Panc1 (cell line): ENCODE results near the gene DSCAML1.

Experiments
- POLR2AphosphoS5 ChIP-seq: IDR thresholded peaks from 2 replicates; pipeline ENCODE4 v1.6.1; 2012; ENCODE audit warnings: mild to moderate bottlenecking, low read depth, low read length, moderate library complexity
- SIN3A ChIP-seq: IDR thresholded peaks from 2 replicates; pipeline ENCODE4 v1.6.1; 2012; ENCODE audit warnings: low read depth, mild to moderate bottlenecking, low read length, moderate library complexity, borderline replicate concordance; ENCODE audit not compliant: insufficient read depth
- TCF7L2 ChIP-seq: IDR thresholded peaks from 2 replicates; pipeline ENCODE4 v1.6.1; 2011; ENCODE audit warnings: mild to moderate bottlenecking, low read depth, low read length, inconsistent platforms
- TF ChIP-seq, protein P1 (sequence below): fragments of 450-650 bp; IDR thresholded peaks from 2 replicates; pipeline ENCODE4 v1.5.1; 2017; ENCODE audit warnings: mild to moderate bottlenecking
- TF ChIP-seq, protein P2 (sequence below), 2 experiments: IDR thresholded peaks; 2 replicates each; pipeline ENCODE4 v1.6.1; 2011 to 2012; ENCODE audit warnings: low read depth in 2 of 2, control low read depth in 1 of 2, low read length in 1 of 2, mild to moderate bottlenecking in 1 of 2, moderate library complexity in 1 of 2; ENCODE audit not compliant: insufficient read depth in 1 of 2

DNA sequence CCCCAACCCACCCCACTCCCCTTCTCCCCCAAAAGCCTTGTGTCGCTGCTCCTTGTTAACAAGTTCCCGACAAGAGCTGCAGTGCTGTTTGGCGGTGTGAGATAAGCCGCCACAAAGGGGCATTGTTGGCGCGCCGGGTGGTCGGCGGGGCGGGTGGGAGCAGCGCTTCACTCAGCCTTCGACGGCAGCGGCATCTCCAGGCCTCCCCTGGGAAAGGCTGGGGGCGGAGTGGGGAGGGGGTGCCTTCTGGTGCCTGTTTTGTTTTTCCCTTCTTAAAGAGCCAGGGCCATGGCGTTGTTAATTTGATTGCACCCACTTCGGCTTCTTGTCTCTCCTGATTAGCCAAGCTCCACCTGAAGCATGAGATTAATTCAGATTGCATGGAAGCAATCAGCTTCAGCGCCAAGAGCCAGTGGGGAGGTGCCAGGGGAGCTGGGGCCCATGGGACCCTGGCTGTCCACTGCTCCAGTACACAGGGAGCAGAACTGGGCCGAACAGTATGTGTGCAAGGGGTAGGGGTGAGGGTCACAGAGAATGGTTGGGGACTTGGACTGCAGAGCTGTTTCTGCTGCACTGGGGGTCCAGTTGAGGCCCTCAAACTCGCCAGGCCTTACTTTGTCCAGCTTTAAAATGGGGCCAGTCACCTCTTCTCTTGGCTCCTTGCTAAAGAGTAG lies 304.3 kb downstream of the DSCAML1 start:
- TF ChIP-seq, protein P1, sequence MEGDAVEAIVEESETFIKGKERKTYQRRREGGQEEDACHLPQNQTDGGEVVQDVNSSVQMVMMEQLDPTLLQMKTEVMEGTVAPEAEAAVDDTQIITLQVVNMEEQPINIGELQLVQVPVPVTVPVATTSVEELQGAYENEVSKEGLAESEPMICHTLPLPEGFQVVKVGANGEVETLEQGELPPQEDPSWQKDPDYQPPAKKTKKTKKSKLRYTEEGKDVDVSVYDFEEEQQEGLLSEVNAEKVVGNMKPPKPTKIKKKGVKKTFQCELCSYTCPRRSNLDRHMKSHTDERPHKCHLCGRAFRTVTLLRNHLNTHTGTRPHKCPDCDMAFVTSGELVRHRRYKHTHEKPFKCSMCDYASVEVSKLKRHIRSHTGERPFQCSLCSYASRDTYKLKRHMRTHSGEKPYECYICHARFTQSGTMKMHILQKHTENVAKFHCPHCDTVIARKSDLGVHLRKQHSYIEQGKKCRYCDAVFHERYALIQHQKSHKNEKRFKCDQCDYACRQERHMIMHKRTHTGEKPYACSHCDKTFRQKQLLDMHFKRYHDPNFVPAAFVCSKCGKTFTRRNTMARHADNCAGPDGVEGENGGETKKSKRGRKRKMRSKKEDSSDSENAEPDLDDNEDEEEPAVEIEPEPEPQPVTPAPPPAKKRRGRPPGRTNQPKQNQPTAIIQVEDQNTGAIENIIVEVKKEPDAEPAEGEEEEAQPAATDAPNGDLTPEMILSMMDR: no peak
- TF ChIP-seq POLR2AphosphoS5 (no peak), SIN3A (no peak), TCF7L2 (no peak)
- TF ChIP-seq, protein P2, sequence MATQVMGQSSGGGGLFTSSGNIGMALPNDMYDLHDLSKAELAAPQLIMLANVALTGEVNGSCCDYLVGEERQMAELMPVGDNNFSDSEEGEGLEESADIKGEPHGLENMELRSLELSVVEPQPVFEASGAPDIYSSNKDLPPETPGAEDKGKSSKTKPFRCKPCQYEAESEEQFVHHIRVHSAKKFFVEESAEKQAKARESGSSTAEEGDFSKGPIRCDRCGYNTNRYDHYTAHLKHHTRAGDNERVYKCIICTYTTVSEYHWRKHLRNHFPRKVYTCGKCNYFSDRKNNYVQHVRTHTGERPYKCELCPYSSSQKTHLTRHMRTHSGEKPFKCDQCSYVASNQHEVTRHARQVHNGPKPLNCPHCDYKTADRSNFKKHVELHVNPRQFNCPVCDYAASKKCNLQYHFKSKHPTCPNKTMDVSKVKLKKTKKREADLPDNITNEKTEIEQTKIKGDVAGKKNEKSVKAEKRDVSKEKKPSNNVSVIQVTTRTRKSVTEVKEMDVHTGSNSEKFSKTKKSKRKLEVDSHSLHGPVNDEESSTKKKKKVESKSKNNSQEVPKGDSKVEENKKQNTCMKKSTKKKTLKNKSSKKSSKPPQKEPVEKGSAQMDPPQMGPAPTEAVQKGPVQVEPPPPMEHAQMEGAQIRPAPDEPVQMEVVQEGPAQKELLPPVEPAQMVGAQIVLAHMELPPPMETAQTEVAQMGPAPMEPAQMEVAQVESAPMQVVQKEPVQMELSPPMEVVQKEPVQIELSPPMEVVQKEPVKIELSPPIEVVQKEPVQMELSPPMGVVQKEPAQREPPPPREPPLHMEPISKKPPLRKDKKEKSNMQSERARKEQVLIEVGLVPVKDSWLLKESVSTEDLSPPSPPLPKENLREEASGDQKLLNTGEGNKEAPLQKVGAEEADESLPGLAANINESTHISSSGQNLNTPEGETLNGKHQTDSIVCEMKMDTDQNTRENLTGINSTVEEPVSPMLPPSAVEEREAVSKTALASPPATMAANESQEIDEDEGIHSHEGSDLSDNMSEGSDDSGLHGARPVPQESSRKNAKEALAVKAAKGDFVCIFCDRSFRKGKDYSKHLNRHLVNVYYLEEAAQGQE (IDR thresholded peaks at IDR 0.05; ENCODE audit: insufficient read depth in 1 of 2, low read depth in 2 of 2, low read length in 1 of 2): no peak
